ENCODE data around the gene ACOT7.
A peak's percentile ranks its signal among the peaks of the same experiment; 100 is the strongest.

Gene ACOT7

DNA sequence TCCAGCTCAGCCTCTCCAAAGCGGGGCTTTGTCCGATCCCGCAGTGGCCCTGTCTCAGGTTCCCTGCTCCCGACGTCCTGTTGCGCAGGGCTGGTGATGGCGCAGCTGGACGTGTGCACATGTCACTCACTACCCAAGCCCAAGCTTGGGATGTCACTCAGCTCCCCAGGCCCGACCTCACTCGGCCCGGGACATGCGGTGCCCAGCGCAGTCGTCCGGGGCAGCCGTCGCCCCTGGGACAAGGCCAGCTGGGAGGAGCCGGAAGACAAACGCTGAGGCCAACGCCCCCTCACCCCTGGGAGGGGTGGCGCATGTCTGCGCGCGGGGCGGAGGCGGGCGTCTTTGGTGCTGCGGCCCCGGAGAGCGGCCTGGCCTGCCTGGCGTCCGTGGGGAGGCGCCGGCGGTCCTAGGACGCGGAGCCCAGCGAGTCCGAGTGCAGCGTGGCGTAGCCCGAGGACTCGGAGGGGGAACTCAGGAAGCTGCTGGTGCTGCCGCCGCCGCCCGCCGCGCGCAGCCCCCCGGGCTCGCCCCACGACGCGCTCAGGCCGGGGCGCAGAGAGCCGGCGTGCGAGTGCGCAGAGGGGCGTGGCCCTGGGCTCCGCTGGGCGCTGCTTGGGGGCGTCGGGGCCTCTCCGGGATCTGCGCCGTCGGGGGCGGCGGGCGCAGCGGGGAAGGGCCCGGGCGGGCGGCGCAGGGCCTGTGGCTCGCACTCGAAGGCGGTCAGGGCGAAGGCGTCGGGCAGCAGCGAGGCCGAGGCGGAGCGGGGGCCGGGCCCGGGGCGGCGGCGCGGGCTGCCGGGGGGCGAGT, 144.4 kb downstream of the ACOT7 start:
- DNase-seq (ENCODE audit: low read depth), result peak; percentile 49

GRCh38 chr1:6248161-6248776, 145.3 kb downstream of the ACOT7 start:
- DNase-seq (ENCODE audit: low read depth), result no peak

GRCh38 chr1:6247651-6248050, 145.9 kb downstream of the ACOT7 start:
- no peak for DNase-seq (ENCODE audit: low read depth)

DNA sequence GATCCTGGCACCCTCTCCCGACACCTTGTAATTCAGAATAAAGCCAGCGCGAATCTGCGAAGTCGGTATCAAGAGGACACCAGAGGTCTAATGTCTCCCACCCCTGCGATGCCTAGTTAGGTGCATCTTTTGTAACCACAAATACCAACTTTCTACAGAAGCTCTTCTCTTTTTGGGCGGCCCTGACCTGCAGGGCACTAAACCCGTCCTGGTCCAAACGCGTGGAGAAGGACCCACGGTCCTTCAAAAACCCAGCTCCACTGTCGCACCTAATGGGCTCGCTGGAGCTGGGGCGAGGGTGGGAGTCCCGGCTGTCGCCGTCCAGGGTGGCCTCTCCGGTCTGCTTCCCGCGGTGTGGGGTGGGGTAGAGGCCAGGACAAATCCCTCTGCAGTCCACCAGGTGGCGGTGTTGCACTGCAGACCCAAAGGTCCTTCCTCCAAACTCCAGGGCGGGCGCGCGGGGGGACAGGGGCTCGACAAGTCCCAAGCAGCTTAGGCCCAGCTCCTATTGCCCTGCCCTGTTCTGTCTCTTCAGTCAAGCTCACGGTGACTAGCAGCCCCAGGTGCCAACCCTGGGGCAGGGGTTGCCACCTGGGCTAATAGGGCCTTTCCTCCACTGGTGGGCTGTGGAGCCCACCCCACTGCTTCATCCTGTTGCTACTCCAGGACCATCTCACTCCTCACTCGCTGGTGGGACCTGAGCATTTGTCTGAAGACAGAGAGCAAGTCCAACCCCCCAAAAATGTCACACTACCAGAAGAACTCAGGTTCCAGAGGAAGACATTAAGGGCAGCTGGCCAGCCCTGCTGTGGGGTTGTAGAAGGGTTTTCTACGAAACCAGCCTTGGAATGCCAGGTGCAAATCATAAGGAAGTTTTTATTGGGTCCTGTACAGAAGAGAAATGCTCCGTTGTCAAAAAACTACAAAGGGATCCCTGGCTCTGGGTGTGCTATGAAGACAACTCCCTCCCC, 146.8 kb downstream of the ACOT7 start:
- peak; percentile 75 for DNase-seq (ENCODE audit: low read depth)

DNA sequence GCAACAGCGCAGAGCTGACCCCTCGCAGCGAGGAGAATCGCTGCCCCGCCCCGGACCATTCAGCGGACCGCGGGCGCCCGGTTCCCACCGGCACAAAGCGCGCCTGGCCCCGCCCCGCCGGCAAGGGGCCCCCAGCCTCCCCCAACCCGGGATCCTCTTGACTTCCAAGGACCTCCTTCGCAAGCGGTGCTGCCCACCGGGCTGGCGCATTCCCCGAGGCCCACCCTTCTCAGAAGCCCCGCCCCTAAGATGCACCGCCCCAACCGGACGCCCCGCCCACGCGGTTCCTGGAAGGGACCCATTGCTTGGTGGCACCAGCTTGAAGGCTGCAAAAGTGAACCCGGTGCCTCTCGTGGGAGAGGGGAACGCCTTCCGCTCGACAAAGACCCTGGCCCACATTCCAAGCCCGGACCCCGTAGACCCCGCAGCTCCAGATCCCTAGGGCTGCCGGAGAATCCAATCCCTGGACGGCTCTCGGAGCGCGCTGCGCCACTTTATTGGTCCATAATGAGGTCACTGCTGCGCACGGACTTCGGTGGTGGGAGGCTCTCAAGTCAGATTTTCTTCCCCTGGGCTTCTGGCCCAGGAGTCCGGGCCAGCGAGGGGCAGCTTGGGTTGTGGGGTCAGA, 147.6 kb downstream of the ACOT7 start:
- no peak for DNase-seq (ENCODE audit: low read depth)

DNA sequence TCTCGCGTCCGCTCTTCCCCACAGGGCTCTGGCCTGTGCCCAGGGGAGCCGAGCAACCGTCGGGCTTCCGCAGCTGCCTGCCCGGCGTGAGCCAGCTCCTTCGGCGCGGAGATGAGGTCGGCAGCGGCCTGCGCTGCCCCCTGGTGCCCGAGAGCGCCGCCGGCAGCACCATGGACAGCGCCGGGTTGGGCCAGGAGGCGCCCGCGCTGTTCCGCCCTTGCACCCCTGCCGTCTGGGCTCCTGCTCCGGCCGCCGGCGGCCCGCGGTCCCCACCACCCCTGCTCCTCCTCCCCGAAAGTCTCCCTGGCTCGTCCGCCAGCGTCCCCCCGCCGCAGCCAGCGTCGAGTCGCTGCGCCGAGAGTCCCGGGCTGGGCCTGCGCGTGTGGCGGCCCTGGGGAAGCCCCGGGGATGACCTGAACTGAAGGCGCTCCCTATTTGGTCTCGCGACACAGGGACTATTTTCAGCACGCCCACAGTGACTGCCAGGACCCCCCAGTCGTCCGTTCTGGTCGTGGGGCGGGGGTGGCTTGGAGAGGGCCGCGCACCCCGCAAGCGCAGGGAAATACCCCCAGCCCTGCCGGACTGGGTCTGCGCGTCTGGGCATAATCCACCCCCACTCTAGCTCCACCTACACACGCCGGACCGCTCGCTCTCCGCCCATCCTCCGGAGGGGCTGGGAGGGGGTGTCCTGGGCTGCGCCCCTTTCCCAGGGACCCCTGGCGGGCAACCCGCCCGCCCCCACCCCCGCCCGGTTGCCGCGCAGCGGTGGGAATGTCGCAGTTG, 148.3 kb downstream of the ACOT7 start:
- peak; percentile 78 for DNase-seq (ENCODE audit: low read depth)

DNA sequence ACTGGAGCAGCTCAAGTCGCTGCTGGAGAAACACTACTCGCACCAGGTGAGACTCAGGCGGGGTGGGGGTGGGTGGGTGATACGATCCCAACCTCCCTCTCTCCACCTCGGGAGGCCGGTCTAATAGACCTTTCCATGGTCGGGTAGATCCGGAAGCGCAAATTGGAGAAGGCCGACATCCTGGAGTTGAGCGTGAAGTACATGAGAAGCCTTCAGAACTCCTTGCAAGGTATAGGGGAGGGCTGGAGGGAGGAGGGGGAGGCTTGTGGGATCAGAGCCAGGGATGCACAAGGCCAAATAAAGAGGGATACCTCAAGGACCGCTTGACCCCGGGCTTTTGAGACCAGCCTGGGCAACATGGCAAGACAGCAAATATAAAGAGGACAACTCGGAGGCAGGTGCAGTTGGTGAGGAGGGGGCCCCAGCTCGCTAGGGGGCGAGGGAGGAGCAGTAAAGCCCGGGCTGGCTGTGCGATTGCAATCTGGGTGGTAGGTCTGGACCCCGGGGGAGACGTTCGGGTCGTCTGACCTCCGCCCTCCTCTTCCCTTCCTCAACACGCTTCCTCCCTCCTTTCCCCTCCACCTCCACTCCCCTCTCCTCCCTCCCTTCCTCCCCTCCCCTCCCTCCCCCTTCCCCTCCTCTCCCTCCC, 149.0 kb downstream of the ACOT7 start:
- DNase-seq (ENCODE audit: low read depth), result no peak

DNA sequence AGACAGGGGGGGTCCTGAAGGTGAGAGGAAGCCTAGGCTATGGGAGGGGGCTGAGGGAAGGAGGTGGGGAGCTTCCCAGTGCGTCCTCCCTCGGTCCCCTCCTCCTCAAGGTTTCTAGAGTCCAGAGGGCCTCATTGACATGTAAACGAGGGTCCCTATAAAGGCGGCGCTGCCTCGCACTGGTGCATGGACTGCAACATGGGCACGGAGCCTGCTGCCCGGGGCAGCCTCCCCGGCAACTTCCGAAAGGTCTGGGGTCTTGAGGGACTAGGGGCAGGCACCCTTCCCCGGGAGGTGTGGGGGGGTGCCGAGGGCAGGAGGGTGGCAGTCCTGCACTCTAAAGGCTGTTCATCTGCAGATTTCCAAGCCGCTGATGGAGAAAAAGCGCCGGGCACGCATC, 149.6 kb downstream of the ACOT7 start, which contains the start of gene HES3:
TSS of gene HES3 (plus strand) at position 187 of the 400 bp plus-strand sequence. CDS start at position 374, 187 bp downstream.
- no peak for DNase-seq (ENCODE audit: low read depth)

DNA sequence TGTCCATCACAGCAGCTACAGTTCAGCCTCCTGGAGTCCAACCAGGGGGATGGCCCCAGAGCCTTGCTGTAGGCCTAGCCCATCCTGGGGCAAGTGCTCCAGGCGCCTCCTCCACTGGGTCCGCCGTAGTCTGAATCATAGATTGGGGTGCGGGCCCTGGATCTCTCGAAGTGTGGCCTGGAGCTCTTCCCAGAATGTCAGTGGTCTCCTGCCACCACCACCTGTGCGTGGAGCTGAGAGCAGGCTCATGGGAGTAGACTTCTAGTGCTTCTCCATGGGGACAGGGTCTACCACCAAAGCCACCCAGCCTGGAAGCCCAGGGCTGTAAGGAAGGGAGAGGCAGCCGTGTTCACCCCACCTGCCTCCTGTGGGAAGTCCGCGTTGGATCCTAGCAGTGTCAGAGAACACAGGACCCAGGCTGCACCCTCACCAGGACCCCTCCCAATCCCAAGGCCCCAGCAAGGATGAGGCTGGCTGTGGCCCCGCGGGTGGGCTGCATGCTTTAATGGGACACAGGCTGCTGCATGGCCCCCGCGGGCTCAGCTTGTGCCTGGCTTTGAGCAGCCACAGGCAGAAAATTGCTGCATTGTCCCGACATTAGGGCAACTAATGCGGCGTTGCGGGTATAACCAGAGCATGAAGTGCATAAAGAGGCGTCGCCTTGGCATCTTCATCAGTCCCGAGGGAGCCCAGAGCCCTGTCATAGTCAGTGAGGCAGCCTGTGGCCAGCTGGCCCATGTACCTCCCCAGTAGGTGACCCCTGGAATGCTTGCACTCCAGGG, 150.3 kb downstream of the ACOT7 start:
- no peak for DNase-seq (ENCODE audit: low read depth)

GRCh38 chr1:6241887-6242740, 151.5 kb downstream of the ACOT7 start:
- no peak for DNase-seq (ENCODE audit: low read depth)

GRCh38 chr1:6241107-6241886, 152.3 kb downstream of the ACOT7 start:
- DNase-seq (ENCODE audit: low read depth), result no peak

- peak; percentile 66 for DNase-seq (ENCODE audit: low read depth)
Measured at GRCh38 chr1:6239950-6240768, 153.4 kb downstream of the ACOT7 start.

- DNase-seq (ENCODE audit: low read depth), result no peak
Measured at GRCh38 chr1:6239213-6239752, 154.3 kb downstream of the ACOT7 start.

- no peak for DNase-seq (ENCODE audit: low read depth)
Measured at GRCh38 chr1:6237093-6237492, 156.5 kb downstream of the ACOT7 start.

GRCh38 chr1:6235296-6235677, 158.3 kb downstream of the ACOT7 start:
- DNase-seq (ENCODE audit: low read depth), result no peak

GRCh38 chr1:6234502-6235295, 158.9 kb downstream of the ACOT7 start:
- peak; percentile 40 for DNase-seq (ENCODE audit: low read depth)
